ENCODE results near the gene CTLA4. TPM values are rescaled to one million over a fixed set of nuclear protein-coding genes. Genes with fewer than 3 reads are reported as not detected.

The CTLA4 gene
- polyA plus RNA-seq, 1 donor (not counting 4 experiments of a cell fraction or from before 2014, with no cell fraction given): not detected

GRCh38 chr2:203918264-203918663 lies 50.7 kb downstream of the CTLA4 start:
- Histone ChIP-seq H3K4me3 (ENCODE audit: control insufficient read depth in 2 of 3, extremely low read depth in 1 of 3, insufficient read depth in 2 of 3, low read depth in 1 of 3, low read length in 3 of 3) (no peak overlapping the region), H3K27me3 (ENCODE audit: control insufficient read depth, extremely low read depth, insufficient read depth, low read length) (no peaks in the 10 kb centered on the region), H3K27ac (ENCODE audit: control insufficient read depth, insufficient read depth, low read length) (no peak overlapping the region), H3K9ac (ENCODE audit: control insufficient read depth, extremely low read depth, insufficient read depth, low read length) (no peak overlapping the region), H3K9me1 (ENCODE audit: control insufficient read depth, extremely low read depth, insufficient read depth, low read length) (no peaks in the 10 kb centered on the region), H3K79me2 (ENCODE audit: control insufficient read depth, insufficient read depth, low read length) (no peaks in the 10 kb centered on the region), H3K9me3 (ENCODE audit: control insufficient read depth, low read depth, low read length) (no peaks in the 10 kb centered on the region), H3K36me3 (ENCODE audit: control insufficient read depth in 2 of 2, extremely low read depth in 1 of 2, insufficient read depth in 2 of 2, low read length in 2 of 2) (no peaks in the 10 kb centered on the region), H2AFZ (ENCODE audit: control insufficient read depth, low read length) (no peak overlapping the region), H3K4me1 (ENCODE audit: control insufficient read depth, extremely low read depth, insufficient read depth, low read length) (no peaks in the 10 kb centered on the region), H3K4me2 (ENCODE audit: control insufficient read depth, extremely low read depth, insufficient read depth, low read depth, low read length) (no peak overlapping the region), H4K20me1 (ENCODE audit: control insufficient read depth, extremely low read depth, insufficient read depth, low read length) (no peaks in the 10 kb centered on the region)
- FAIRE-seq: no peak
- DNase-seq (ENCODE audit: low read depth, low spot score): no peak
- TF ChIP-seq EZH2 (IDR thresholded peaks at IDR 0.05; ENCODE audit: low read length) (no peak), CTCF (optimal IDR thresholded peaks at IDR 0.05 in 1 of 3, IDR thresholded peaks at IDR 0.05 in 1 of 3, conservative IDR thresholded peaks at IDR 0.05 in 1 of 3; ENCODE audit: extremely low read depth in 1 of 3, insufficient read depth in 2 of 3, low read length in 3 of 3) (no peak)
- dilution Hi-C loops (cut with MboI; ENCODE audit: extremely low pct_ligation_motif_present, low sequenced_read_pairs): no loop called here

GRCh38 chr2:203918839-203919238 lies 51.3 kb downstream of the CTLA4 start:
- TF ChIP-seq CTCF (optimal IDR thresholded peaks at IDR 0.05 in 1 of 3, IDR thresholded peaks at IDR 0.05 in 1 of 3, conservative IDR thresholded peaks at IDR 0.05 in 1 of 3; ENCODE audit: extremely low read depth in 1 of 3, insufficient read depth in 2 of 3, low read length in 3 of 3) (no peak), EZH2 (IDR thresholded peaks at IDR 0.05; ENCODE audit: low read length) (no peak)
- Histone ChIP-seq H3K27ac (ENCODE audit: control insufficient read depth, insufficient read depth, low read length) (no peak overlapping the region), H3K79me2 (ENCODE audit: control insufficient read depth, insufficient read depth, low read length) (no peaks in the 10 kb centered on the region), H3K9me3 (ENCODE audit: control insufficient read depth, low read depth, low read length) (no peaks in the 10 kb centered on the region), H3K4me2 (ENCODE audit: control insufficient read depth, extremely low read depth, insufficient read depth, low read depth, low read length) (no peak overlapping the region), H3K4me3 (ENCODE audit: control insufficient read depth in 2 of 3, extremely low read depth in 1 of 3, insufficient read depth in 2 of 3, low read depth in 1 of 3, low read length in 3 of 3) (no peak overlapping the region), H3K9me1 (ENCODE audit: control insufficient read depth, extremely low read depth, insufficient read depth, low read length) (no peaks in the 10 kb centered on the region), H3K9ac (ENCODE audit: control insufficient read depth, extremely low read depth, insufficient read depth, low read length) (no peak overlapping the region), H4K20me1 (ENCODE audit: control insufficient read depth, extremely low read depth, insufficient read depth, low read length) (no peaks in the 10 kb centered on the region), H2AFZ (ENCODE audit: control insufficient read depth, low read length) (no peak overlapping the region), H3K36me3 (ENCODE audit: control insufficient read depth in 2 of 2, extremely low read depth in 1 of 2, insufficient read depth in 2 of 2, low read length in 2 of 2) (no peaks in the 10 kb centered on the region), H3K27me3 (ENCODE audit: control insufficient read depth, extremely low read depth, insufficient read depth, low read length) (no peaks in the 10 kb centered on the region), H3K4me1 (ENCODE audit: control insufficient read depth, extremely low read depth, insufficient read depth, low read length) (no peaks in the 10 kb centered on the region)
- no peak for FAIRE-seq
- DNase-seq (ENCODE audit: low read depth, low spot score): no peak
- dilution Hi-C loops (cut with MboI; ENCODE audit: extremely low pct_ligation_motif_present, low sequenced_read_pairs): no loop called here

Other genes with a start within 250 kb of the CTLA4 start
- 0.01 TPM in 1 of 3 replicates, not detected in the others for gene CD28, start 161.1 kb upstream of the CTLA4 start, polyA plus RNA-seq
- 0.04 TPM in 1 of 3 replicates, not detected in the others for gene ICOS, start 69.0 kb downstream of the CTLA4 start, polyA plus RNA-seq

Data from keratinocyte (primary cell).